Psoas muscle (tissue), 8 donors: ENCODE measurements around the gene CARF. TPM values are rescaled to one million over a fixed set of nuclear protein-coding genes. Genes with fewer than 3 reads are reported as not detected.
"Not testable (repeated sequence)": the region's sequence is repeated elsewhere in the genome, so short reads cannot be mapped to it uniquely, and the experiment has no call there.

Experiments used
- ATAC-seq, 4 donors: fragments of 200-7000 bp; cut with Tn5 transposase; one replicate each; pipeline ENCODE4 v1.9.1; 2020; ENCODE audit warnings: moderate library complexity in 3 of 4, mild to moderate bottlenecking in 2 of 4
- DNase-seq, 2 donors: peaks; one replicate each; pipeline ENCODE4 v3.0.0-alpha.2; 2020
- H3K27ac ChIP-seq: fragments of 200-600 bp; one replicate; pipeline ENCODE4 v1.8.0; 2022
- H3K27me3 ChIP-seq, 3 donors: fragments of 200-600 bp in 1 of 3; one replicate each; pipeline versions ENCODE4 v1.6.1 to v1.8.0; 2013 to 2022; ENCODE audit warnings: low read length in 2 of 3, mild to moderate bottlenecking in 2 of 3, moderate library complexity in 1 of 3; ENCODE audit not compliant: insufficient read depth in 3 of 3
- H3K36me3 ChIP-seq, 2 donors: fragments of 200-600 bp in 1 of 2; one replicate each; pipeline versions ENCODE4 v1.6.1 to v1.8.0; 2013 to 2022; ENCODE audit warnings: low read depth in 1 of 2, mild to moderate bottlenecking in 1 of 2, moderate library complexity in 1 of 2; ENCODE audit not compliant: insufficient read depth in 1 of 2
- H3K4me1 ChIP-seq: fragments of 200-600 bp; one replicate; pipeline ENCODE4 v1.8.0; 2022
- H3K4me3 ChIP-seq: fragments of 200-600 bp; one replicate; pipeline ENCODE4 v1.8.0; 2022; ENCODE audit warnings: mild to moderate bottlenecking
- H3K9me3 ChIP-seq: fragments of 200-600 bp; one replicate; pipeline ENCODE4 v1.8.0; 2022
- WGBS, 3 donors: extraction: QIAGEN DNeasy Blood & Tissue Kit; methylation state at CpG; one replicate each; pipeline versions ENCODE4 v1.1.6 to v1.1.7; 2013; 5-methylcytosine and 5-hydroxymethylcytosine counted together
- intact Hi-C, 2 donors: fragments of 100-400 bp; cut with DNase I; formaldehyde crosslinking; loops; one replicate each; pipeline versions ENCODE4 v1.11.0 to v1.14.2; 2022
- polyA plus RNA-seq, 3 donors: library from polyadenylated mRNA; stranded (reverse); fragments of 200-250 nt; gene quantifications; one replicate each; pipeline ENCODE4 v1.2.3, GENCODE V29; 2013
- total RNA-seq, 4 donors: library from RNA; stranded (reverse); fragmentation: NEBNext Ultra II Directional in 2 of 4; extraction: Animal tissue kit (Norgen Biotek cat#: 25700) in 2 of 4; gene quantifications; one replicate each; pipeline versions ENCODE4 v1.2.1 to v1.2.4, GENCODE V29; 2021 to 2023
- TF ChIP-seq, protein P1 (sequence below): fragments of 200-600 bp; IDR thresholded peaks from one replicate; pipeline ENCODE4 v1.8.0; 2022; ENCODE audit warnings: antibody characterized with exemption
- donor health status: healthy with polysubstance abuse.
- donor health status: DM: no; HTN: no; CAD: no; lungs with moderate emphysema.
- donor health status: Bipolar disorder and iron deficiency.
- donor health status: healthy.
- donor health status: DM: yes; HTN: yes; CAD: no.
- donor health status: DM: no; HTN: no; CAD: no.
- donor health status: DM: no; HTN: no; CAD: no.
- donor health status: DM: yes; HTN: yes; CAD: no.

CARF gene
- total and polyA plus RNA-seq, 7 donors = 0.76 to 7.7 (median 4.5) TPM

DNA sequence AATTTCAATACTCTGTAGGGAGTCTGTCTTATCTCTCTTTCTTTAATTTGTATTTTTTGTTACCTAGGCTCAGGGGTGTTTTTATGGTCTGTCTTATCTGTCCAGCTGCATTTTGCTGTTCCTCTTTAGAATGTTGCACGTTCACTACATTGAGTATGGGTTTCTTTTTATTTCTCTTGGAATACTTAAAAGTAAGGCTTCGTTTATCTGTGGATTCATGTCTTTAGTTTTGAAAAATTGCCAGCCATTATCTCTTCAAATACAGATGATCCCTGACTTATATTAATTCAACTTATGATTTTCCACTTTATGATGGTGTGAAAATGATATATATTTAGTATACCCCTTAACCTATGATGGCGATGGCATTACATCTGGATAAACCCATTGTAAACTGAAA lies 26.9 kb downstream of the CARF start:
- 93 to 96% (median 95%) methylated on average over 3 of the region's 3 CpGs for WGBS, 3 donors

DNA sequence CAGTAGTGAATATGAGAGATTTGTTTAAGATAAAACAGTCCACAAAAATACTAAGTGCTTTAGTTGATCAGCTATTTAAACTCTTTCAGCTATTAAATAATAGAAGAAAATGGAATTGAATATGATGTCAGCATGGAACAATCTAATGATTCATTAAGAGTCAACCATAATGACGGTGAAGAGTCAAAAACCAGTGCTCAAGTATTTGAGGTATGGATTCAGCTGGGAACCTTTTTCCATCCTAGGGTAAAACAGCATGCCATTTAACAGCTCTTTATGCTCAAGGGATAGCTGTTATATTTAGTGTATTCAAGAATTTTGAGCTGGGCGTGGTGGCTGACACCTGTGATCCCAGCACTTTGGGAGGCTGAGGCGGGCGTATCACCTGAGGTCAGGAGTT lies 29.7 kb downstream of the CARF start:
- Histone ChIP-seq H3K27ac (no peak overlapping the region), H3K9me3 (peaks cover 8% of the 10 kb centered on the region), H3K4me1 (no peaks in the 10 kb centered on the region), H3K36me3 (peaks cover 0 to 55% of the 10 kb centered on the region in 2 donors), H3K27me3 (no peaks in the 10 kb centered on the region), H3K4me3 (no peak overlapping the region)
- ATAC-seq = no peak
- TF ChIP-seq, protein P1, sequence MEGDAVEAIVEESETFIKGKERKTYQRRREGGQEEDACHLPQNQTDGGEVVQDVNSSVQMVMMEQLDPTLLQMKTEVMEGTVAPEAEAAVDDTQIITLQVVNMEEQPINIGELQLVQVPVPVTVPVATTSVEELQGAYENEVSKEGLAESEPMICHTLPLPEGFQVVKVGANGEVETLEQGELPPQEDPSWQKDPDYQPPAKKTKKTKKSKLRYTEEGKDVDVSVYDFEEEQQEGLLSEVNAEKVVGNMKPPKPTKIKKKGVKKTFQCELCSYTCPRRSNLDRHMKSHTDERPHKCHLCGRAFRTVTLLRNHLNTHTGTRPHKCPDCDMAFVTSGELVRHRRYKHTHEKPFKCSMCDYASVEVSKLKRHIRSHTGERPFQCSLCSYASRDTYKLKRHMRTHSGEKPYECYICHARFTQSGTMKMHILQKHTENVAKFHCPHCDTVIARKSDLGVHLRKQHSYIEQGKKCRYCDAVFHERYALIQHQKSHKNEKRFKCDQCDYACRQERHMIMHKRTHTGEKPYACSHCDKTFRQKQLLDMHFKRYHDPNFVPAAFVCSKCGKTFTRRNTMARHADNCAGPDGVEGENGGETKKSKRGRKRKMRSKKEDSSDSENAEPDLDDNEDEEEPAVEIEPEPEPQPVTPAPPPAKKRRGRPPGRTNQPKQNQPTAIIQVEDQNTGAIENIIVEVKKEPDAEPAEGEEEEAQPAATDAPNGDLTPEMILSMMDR = no peak
- no peak for DNase-seq
- intact Hi-C loops = no loop called here
- 94 to 99% (median 96%) methylated on average over 4 of the region's 4 CpGs for WGBS, 3 donors

More for the DNA sequence above, 26.9 kb downstream of the CARF start:
- intact Hi-C loops = no loop called here
- TF ChIP-seq, protein P1 = no peak
- Histone ChIP-seq H3K4me1 (no peaks in the 10 kb centered on the region), H3K27me3 (no peaks in the 10 kb centered on the region), H3K9me3 (no peaks in the 10 kb centered on the region), H3K27ac (no peak overlapping the region), H3K4me3 (no peak overlapping the region), H3K36me3 (peaks cover 0 to 40% of the 10 kb centered on the region in 2 donors)
- DNase-seq (no peak), ATAC-seq (no peak)

GRCh38 chr2:202944408-202944807 lies 32.3 kb downstream of the CARF start:
- DNase-seq = no peak
- ATAC-seq = no peak
- Histone ChIP-seq H3K27me3 (no peaks in the 10 kb centered on the region), H3K4me1 (no peaks in the 10 kb centered on the region), H3K9me3 (peaks cover 19% of the 10 kb centered on the region), H3K36me3 (peaks cover 0 to 49% of the 10 kb centered on the region in 2 donors), H3K4me3 (no peak overlapping the region), H3K27ac (no peak overlapping the region)
- intact Hi-C loops = no loop called here
- TF ChIP-seq, protein P1 = no peak
- 87 to 95% (median 93%) methylated on average over 1 of the region's 1 CpG for WGBS, 3 donors

GRCh38 chr2:202944816-202945215 lies 32.7 kb downstream of the CARF start:
- no peaks in the 10 kb centered on the region for H3K27me3 ChIP-seq
- ATAC-seq (no peak), DNase-seq (no peak)
- H3K4me3 ChIP-seq = no peak overlapping the region
- peaks cover 0 to 45% of the 10 kb centered on the region in 2 donors for H3K36me3 ChIP-seq
- TF ChIP-seq, protein P1 = no peak
- H3K27ac ChIP-seq = no peak overlapping the region
- no peaks in the 10 kb centered on the region for H3K4me1 ChIP-seq
- H3K9me3 ChIP-seq = peaks cover 19% of the 10 kb centered on the region
- intact Hi-C loops = no loop called here
- 88 to 94% (median 92%) methylated on average over 3 of the region's 3 CpGs for WGBS, 3 donors

DNA sequence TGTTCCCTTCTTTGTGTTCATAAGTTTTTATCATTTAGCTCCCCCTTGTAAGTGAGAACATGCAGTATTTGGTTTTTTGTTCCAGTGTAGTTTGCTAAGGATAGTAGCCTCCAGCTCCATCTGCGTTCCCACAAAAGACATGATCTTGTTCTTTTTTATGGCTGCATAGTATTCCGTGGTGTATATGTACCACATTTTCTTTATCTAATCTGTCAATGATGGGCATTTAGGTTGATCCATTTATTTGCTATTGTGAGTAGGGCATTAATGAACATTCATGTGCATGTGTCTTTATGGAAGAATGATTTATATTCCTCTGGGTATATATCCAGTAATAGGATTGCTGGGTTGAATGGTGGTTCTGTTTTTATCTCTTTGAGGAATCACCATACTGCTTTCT lies 33.4 kb downstream of the CARF start:
- Histone ChIP-seq H3K4me1 (no peaks in the 10 kb centered on the region), H3K9me3 (peaks cover 19% of the 10 kb centered on the region), H3K4me3 (no peak overlapping the region), H3K36me3 (peaks cover 0 to 38% of the 10 kb centered on the region in 2 donors), H3K27ac (no peak overlapping the region), H3K27me3 (no peaks in the 10 kb centered on the region)
- DNase-seq (no peak), ATAC-seq (no peak)
- TF ChIP-seq, protein P1 = no peak
- WGBS, 3 donors = 99 to 100% (median 99%) methylated on average over 2 of the region's 2 CpGs
- intact Hi-C loops = no loop called here

- H3K9me3 ChIP-seq = peaks cover 19% of the 10 kb centered on the region
- H3K27me3 ChIP-seq, H3K4me1 ChIP-seq, DNase-seq, H3K4me3 ChIP-seq, intact Hi-C loops, ATAC-seq, H3K27ac ChIP-seq: not testable (repeated sequence)
- WGBS, 3 donors = 96 to 99% (median 97%) methylated on average over 3 of the region's 3 CpGs
- H3K36me3 ChIP-seq = peaks cover 0 to 39% of the 10 kb centered on the region in 2 donors
These were observed 37.3 kb downstream of the CARF start for GRCh38 chr2:202949333-202949732.
